ENCODE measurements around the gene HOXD9.

- no peak for TF ChIP-seq EP300 (IDR thresholded peaks at IDR 0.05; ENCODE audit: low read depth)
- no peak for TF ChIP-seq CTCF (IDR thresholded peaks at IDR 0.05)
- no peak for TF ChIP-seq POLR2A (IDR thresholded peaks at IDR 0.05)
Observed at GRCh38 chr2:176088937-176089842, 33.3 kb upstream of the HOXD9 start.

All from transverse colon (tissue), 3 donors.